Ascending aorta (tissue), 2 donors: ENCODE results near the gene CANT1. TPM values are rescaled to one million over a fixed set of nuclear protein-coding genes. Genes with fewer than 3 reads are reported as not detected.

Source experiments
- DNase-seq, 2 donors: peaks; one replicate each; pipeline ENCODE4 v3.0.0-alpha.2; 2019; ENCODE audit warnings: low spot score in 2 of 2
- H3K27ac ChIP-seq, 2 donors: fragments of 200-600 bp; sonication (generic); one replicate each; pipeline ENCODE4 v1.5.1; 2016 to 2017; ENCODE audit warnings: mild to moderate bottlenecking in 1 of 2
- H3K27me3 ChIP-seq: fragments of 200-600 bp; sonication (generic); one replicate; pipeline ENCODE4 v1.5.1; 2017
- H3K36me3 ChIP-seq, 2 donors: fragments of 200-600 bp; sonication (generic); one replicate each; pipeline ENCODE4 v1.5.1; 2016
- H3K4me1 ChIP-seq, 2 donors: fragments of 200-600 bp; sonication (generic); one replicate each; pipeline ENCODE4 v1.5.1; 2016 to 2017; ENCODE audit warnings: mild to moderate bottlenecking in 1 of 2
- H3K4me3 ChIP-seq, 2 donors: fragments of 200-600 bp; sonication (generic); one replicate each; pipeline ENCODE4 v1.5.1; 2016 to 2017; ENCODE audit warnings: mild to moderate bottlenecking in 1 of 2
- H3K9me3 ChIP-seq, 2 donors: fragments of 200-600 bp; sonication (generic); one replicate each; pipeline ENCODE4 v1.5.1; 2016
- intact Hi-C: fragments of 100-400 bp; cut with DNase I; formaldehyde crosslinking; loops from one replicate; pipeline ENCODE4 v1.15.1; 2023
- total RNA-seq: library from RNA; depleted of rRNA; stranded (reverse); fragments of >200 nt; gene quantifications from one replicate; pipeline ENCODE4 v1.1.0, GENCODE V29; 2016
- TF ChIP-seq, protein P1 (sequence below), 3 experiments: fragments of 200-600 bp in 2 of 3; fragments of 450-650 bp in 1 of 3; sonication (generic) in 2 of 3; IDR thresholded peaks; one replicate each; pipeline ENCODE4 v1.5.1; 2016 to 2019; ENCODE audit warnings: antibody characterized with exemption in 3 of 3, mild to moderate bottlenecking in 1 of 3, moderate library complexity in 1 of 3

Gene CANT1
- total RNA-seq, 1 donor from 2014 or later: 67.2 TPM

DNA sequence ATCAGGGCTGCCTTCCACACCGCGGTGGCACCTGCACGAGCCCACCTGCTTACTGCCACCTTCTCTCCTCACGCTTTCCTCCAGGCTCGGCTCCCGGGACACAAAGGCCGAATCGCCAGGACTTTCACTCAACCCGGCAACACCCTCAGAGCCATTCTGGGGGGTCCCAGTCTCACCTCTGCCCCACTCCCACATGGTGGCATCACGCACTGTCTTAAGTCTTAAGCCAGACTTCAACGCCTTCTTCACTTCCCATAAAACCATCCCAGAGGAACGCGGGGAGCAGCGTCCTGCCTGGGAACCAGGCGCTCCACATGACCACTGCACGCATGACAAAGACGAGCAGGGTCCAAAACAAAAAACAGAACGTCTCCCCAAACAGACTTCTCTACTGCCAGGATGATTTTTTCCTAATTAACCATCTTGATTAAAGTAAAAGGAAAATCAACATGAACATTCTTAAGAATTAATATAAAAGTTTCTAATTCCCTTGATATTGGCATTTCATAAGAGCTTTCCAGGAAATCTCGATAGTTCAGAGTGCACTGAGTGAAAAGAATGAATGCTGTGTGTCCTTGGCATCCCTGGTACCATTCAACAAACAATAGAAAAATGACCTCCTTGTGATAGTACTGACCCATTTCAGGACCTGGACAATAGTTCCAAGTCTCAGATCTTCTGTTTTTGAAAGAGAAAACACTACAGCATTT lies 2.6 kb downstream of the CANT1 start:
- DNase-seq: peak in 1 of 2 donors; percentile 60
- intact Hi-C loops: no loop called here
- H3K4me1 ChIP-seq: peaks cover 0 to 25% of the 10 kb centered on the region in 2 donors
- H3K27ac ChIP-seq: no peak overlapping the region
- H3K9me3 ChIP-seq: no peaks in the 10 kb centered on the region
- H3K27me3 ChIP-seq: no peaks in the 10 kb centered on the region
- TF ChIP-seq, protein P1, sequence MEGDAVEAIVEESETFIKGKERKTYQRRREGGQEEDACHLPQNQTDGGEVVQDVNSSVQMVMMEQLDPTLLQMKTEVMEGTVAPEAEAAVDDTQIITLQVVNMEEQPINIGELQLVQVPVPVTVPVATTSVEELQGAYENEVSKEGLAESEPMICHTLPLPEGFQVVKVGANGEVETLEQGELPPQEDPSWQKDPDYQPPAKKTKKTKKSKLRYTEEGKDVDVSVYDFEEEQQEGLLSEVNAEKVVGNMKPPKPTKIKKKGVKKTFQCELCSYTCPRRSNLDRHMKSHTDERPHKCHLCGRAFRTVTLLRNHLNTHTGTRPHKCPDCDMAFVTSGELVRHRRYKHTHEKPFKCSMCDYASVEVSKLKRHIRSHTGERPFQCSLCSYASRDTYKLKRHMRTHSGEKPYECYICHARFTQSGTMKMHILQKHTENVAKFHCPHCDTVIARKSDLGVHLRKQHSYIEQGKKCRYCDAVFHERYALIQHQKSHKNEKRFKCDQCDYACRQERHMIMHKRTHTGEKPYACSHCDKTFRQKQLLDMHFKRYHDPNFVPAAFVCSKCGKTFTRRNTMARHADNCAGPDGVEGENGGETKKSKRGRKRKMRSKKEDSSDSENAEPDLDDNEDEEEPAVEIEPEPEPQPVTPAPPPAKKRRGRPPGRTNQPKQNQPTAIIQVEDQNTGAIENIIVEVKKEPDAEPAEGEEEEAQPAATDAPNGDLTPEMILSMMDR (IDR thresholded peaks at IDR 0.05): no peak
- peaks cover 0 to 5% of the 10 kb centered on the region in 2 donors for H3K36me3 ChIP-seq
- H3K4me3 ChIP-seq: no peak overlapping the region

DNA sequence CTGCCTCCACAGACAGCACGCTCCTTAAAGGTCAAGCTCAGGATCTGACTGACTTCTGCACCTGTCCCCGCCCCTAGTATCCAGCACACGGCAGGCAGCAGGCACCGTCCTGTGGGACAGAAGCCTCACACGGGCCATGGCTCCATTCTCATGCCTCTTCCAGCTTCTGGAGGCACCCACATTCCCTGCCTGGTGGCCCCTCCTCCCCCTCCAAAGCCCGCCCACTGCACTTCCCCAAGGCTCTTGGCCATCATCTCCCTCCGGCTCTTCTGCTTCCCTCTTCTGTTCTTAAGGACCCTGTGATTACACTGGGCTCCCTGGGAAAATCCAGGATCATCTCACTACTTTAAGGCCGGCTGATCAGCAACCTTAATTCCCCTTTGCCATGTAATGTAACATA lies 3.5 kb downstream of the CANT1 start:
- H3K4me1 ChIP-seq: peaks cover 0 to 25% of the 10 kb centered on the region in 2 donors
- TF ChIP-seq, protein P1 (IDR thresholded peaks at IDR 0.05): no peak
- intact Hi-C loops: no loop called here
- H3K4me3 ChIP-seq: no peak overlapping the region
- H3K36me3 ChIP-seq: peaks cover 0 to 5% of the 10 kb centered on the region in 2 donors
- no peaks in the 10 kb centered on the region for H3K9me3 ChIP-seq
- H3K27me3 ChIP-seq: no peaks in the 10 kb centered on the region
- H3K27ac ChIP-seq: no peak overlapping the region
- DNase-seq: peak in 1 of 2 donors; percentile 61

DNA sequence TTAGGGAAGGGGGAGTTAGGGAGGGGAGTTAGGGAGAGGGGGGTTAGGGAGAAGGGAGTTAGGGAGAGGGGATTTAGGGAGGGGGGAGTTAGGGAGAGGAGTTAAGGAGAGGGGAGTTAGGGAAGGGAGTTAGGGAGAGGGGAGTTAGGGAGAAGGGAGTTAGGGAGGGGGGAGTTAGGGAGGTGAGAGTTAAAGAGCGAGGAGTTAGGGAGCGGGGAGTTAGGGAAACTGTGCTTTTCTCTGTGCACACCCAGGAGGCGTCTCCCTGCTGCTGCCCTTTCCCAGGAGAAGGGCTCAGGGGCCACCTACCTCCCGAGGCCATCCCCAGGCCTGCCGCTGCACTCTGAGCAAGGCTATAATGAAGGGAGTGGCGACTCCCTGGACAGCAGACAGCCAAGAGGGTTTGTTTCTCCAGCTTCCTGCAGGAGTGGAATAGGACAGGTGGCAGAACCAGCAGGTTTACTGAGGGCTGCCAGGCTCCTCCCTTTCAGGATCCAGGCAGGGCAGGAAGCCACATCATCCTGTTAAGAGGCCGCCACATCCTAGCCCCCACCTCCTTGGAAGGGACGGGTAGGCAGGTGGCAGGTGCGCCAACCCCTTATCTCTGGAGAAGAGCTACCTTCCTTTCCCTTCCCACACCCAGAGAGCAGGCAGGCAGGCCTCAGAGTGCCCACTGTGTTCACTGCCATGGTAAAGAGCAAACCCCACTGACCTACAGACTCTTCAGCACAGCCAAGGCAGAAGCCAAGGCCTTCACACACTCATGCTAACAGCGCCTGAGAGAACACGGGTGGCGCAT lies 4.3 kb downstream of the CANT1 start:
- no peaks in the 10 kb centered on the region for H3K9me3 ChIP-seq
- H3K4me1 ChIP-seq: peaks cover 0 to 24% of the 10 kb centered on the region in 2 donors
- no peak overlapping the region for H3K4me3 ChIP-seq
- no peak overlapping the region for H3K27ac ChIP-seq
- intact Hi-C loops: no loop called here
- DNase-seq: peak in 1 of 2 donors; percentile 60
- H3K36me3 ChIP-seq: peaks cover 0 to 5% of the 10 kb centered on the region in 2 donors
- TF ChIP-seq, protein P1 (IDR thresholded peaks at IDR 0.05): no peak
- no peaks in the 10 kb centered on the region for H3K27me3 ChIP-seq

DNA sequence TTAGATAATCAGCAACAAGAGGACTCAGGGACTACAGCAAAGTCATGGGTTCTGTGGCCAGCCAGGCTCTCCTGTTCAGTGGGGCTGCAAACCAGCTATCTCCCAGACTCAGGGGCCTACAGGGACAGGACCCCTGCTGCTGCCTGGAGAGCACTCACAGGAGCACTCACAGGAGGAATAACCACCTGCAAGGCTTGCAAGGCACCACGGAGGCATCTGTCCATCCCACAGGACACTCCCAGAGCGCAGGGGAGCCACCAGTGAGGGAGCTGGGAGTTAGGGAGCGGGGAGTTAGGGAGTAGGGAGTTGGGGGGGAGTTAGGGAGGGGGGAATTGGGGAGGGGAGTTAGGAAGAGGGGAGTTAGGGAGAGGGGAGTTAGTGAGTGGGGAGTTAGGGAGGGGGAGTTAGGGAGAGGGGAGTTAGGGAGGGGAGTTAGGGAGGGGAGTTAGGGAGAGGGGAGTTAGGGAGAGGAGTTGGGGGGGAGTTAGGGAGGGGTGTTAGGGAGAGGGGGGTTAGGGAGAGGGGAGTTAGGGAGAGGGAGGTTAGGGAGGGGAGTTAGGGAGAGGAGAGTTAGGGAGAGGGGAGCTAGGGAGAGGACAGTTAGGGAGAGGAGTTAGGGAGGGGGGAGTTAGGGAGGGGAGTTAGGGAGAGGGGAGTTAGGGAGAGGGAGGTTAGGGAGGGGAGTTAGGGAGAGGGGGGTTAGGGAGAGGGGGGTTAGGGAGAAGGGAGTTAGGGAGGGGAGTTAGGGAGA lies 5.7 kb downstream of the CANT1 start:
- H3K4me1 ChIP-seq: peaks cover 0 to 27% of the 10 kb centered on the region in 2 donors
- H3K4me3 ChIP-seq: no peak overlapping the region
- TF ChIP-seq, protein P1 (IDR thresholded peaks at IDR 0.05): no peak
- intact Hi-C loops: no loop called here
- DNase-seq: peak in 1 of 2 donors; percentile 50
- H3K27ac ChIP-seq: no peak overlapping the region
- H3K9me3 ChIP-seq: no peaks in the 10 kb centered on the region
- no peaks in the 10 kb centered on the region for H3K27me3 ChIP-seq
- peaks cover 0 to 5% of the 10 kb centered on the region in 2 donors for H3K36me3 ChIP-seq

DNA sequence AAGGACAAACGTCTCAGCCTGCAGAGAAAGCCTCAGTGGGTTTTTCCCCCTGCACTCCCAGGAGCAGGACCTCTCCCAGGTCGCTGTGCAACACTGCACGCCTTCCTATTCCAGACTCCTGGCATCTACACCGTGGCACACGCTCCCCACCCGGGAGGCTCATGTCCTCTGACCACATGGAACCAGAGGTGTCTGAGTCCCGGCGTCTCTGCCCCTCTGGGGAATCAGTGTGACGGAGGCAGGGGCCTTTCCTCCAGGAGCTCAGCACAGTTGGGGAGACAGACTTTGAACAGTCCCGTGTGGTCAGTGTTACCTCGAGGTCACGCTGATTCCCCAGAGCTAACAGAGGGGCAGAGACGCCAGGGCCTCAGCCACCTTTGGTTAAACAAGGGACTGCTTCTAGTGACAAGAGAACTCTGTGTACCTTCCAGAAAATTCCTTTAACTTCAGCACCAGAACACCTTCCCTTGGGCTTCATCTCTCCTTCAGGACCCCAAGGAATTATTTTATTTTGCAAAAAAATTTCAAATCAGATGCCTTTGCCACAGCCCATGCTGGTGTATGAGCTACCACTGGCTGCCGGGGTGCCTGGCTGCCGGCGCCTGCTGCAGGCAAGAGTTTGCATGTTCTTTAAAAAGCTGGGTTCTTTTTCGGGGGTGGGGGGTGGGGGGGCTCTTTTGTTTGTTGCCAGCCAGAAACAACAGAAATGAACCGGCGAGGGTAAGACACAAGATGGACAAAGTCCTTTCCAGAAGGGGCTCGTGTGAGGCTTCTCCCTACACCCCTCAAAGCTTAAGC lies 6.6 kb downstream of the CANT1 start:
- Histone ChIP-seq H3K4me3 (no peak overlapping the region), H3K36me3 (peaks cover 0 to 5% of the 10 kb centered on the region in 2 donors), H3K27me3 (no peaks in the 10 kb centered on the region), H3K9me3 (no peaks in the 10 kb centered on the region), H3K27ac (no peak overlapping the region), H3K4me1 (peaks cover 0 to 23% of the 10 kb centered on the region in 2 donors)
- TF ChIP-seq, protein P1 (IDR thresholded peaks at IDR 0.05): no peak
- intact Hi-C loops: no loop called here
- DNase-seq: peak in 1 of 2 donors; percentile 56
